SK-N-SH (cell line): Measurements from ENCODE around the gene IGF2BP2. TPM values are rescaled to one million over a fixed set of nuclear protein-coding genes. Genes with fewer than 3 reads are reported as not detected.

ENCODE experiments used
- CTCF ChIA-PET: fragments of 300-600, 350-600 bp; formaldehyde crosslinking; extraction: SDS; loops from one replicate; lab custom pipeline; 2021; lab: Yijun Ruan, JAX
- POLR2A ChIA-PET: fragments of 350-600 bp; sonication (Branson Sonifier 250); formaldehyde crosslinking; extraction: SDS; loops from one replicate; lab custom pipeline; 2020; ENCODE audit warnings: antibody characterized with exemption, inconsistent platforms; lab: Yijun Ruan, JAX
- DNase-seq: peaks from one replicate; pipeline ENCODE4 v3.0.0; 2012
- H2AFZ ChIP-seq: fragments of 200-600 bp; sonication (generic); 2 replicates; pipeline ENCODE4 v1.8.1; 2016; ENCODE audit warnings: antibody characterized with exemption, mild to moderate bottlenecking, low read depth
- H3F3A ChIP-seq: fragments of 200-600 bp; sonication (generic); replicated peaks from 2 replicates; pipeline ENCODE3; 2016; ENCODE audit warnings: antibody characterized with exemption, mild to moderate bottlenecking; ENCODE audit not compliant: insufficient read depth
- H3K27ac ChIP-seq, 2 experiments: fragments of 200-500 bp in 1 of 2; fragments of 200-600 bp in 1 of 2; sonication (Bioruptor generic) in 1 of 2; sonication (generic), shearing (Covaris generic) in 1 of 2; 2 replicates each; pipeline versions ENCODE4 v1.5.1 to v1.6.1; 2014 to 2016; ENCODE audit warnings: low read depth in 2 of 2, inconsistent platforms in 1 of 2, low read length in 1 of 2, mild to moderate bottlenecking in 1 of 2, mixed read lengths in 1 of 2
- H3K27me3 ChIP-seq: fragments of 200-600 bp; sonication (generic), shearing (Covaris generic); 2 replicates; pipeline ENCODE4 v1.6.1; 2016; ENCODE audit warnings: mixed run types; ENCODE audit not compliant: insufficient read depth
- H3K36me3 ChIP-seq, 2 experiments: fragments of 200-500 bp in 1 of 2; fragments of 200-600 bp in 1 of 2; sonication (Bioruptor generic) in 1 of 2; sonication (generic) in 1 of 2; replicated peaks in 1 of 2; 2 replicates each; pipeline versions ENCODE3 to v1.5.1; 2014 to 2016; ENCODE audit warnings: low read length in 1 of 2, mild to moderate bottlenecking in 1 of 2; ENCODE audit not compliant: insufficient read depth in 2 of 2, control insufficient read depth in 1 of 2
- H3K4me1 ChIP-seq, 2 experiments: fragments of 200-500 bp in 1 of 2; fragments of 200-600 bp in 1 of 2; sonication (Bioruptor generic) in 1 of 2; sonication (generic), shearing (Covaris generic) in 1 of 2; 2 replicates each; pipeline versions ENCODE4 v1.5.1 to v1.6.1; 2014 to 2016; ENCODE audit warnings: low read depth in 1 of 2, low read length in 1 of 2, mixed run types in 1 of 2; ENCODE audit not compliant: insufficient read depth in 2 of 2, control insufficient read depth in 1 of 2
- H3K4me2 ChIP-seq: fragments of 200-600 bp; sonication (generic), shearing (Covaris generic); 2 replicates; pipeline ENCODE4 v1.6.1; 2017; ENCODE audit warnings: mixed run types
- H3K4me3 ChIP-seq, 2 experiments: fragments of 200-500 bp in 1 of 2; fragments of 200-600 bp in 1 of 2; sonication (Bioruptor generic) in 1 of 2; sonication (generic), shearing (Covaris generic) in 1 of 2; 2 replicates each; pipeline versions ENCODE4 v1.5.1 to v1.8.1; 2014 to 2016; ENCODE audit warnings: low read depth in 2 of 2, inconsistent platforms in 1 of 2, low read length in 1 of 2, mild to moderate bottlenecking in 1 of 2, mixed read lengths in 1 of 2, moderate library complexity in 1 of 2
- H3K79me2 ChIP-seq: fragments of 200-600 bp; sonication (generic); 2 replicates; pipeline ENCODE4 v1.8.1; 2017; ENCODE audit warnings: mild to moderate bottlenecking; ENCODE audit not compliant: insufficient read depth
- H3K9ac ChIP-seq: fragments of 200-600 bp; sonication (generic); 2 replicates; pipeline ENCODE4 v1.6.1; 2017; ENCODE audit warnings: mixed run types
- H3K9me2 ChIP-seq: fragments of 200-600 bp; sonication (generic); 2 replicates; pipeline ENCODE4 v1.6.1; 2017; ENCODE audit warnings: mixed run types
- H3K9me3 ChIP-seq: fragments of 200-600 bp; sonication (generic); 2 replicates; pipeline ENCODE4 v1.6.1; 2017; ENCODE audit warnings: mixed run types, mild to moderate bottlenecking, moderate library complexity
- H4K20me1 ChIP-seq: fragments of 200-600 bp; sonication (generic); 2 replicates; pipeline ENCODE4 v1.6.1; 2017; ENCODE audit warnings: mild to moderate bottlenecking, mixed run types; ENCODE audit not compliant: insufficient read depth
- CHD2 ChIP-seq: fragments of 150-350 bp; IDR thresholded peaks from 2 replicates; pipeline ENCODE4 v1.6.1; 2018; ENCODE audit warnings: low read length; ENCODE audit not compliant: partially characterized antibody
- EP300 ChIP-seq, 2 experiments: IDR thresholded peaks; 2 replicates each; pipeline versions ENCODE4 v1.4.0 to v1.6.1; 2012; ENCODE audit warnings: borderline replicate concordance in 1 of 2, low read depth in 1 of 2, low read length in 1 of 2
- EZH2phosphoT487 ChIP-seq: fragments of 200-600 bp; sonication (generic); IDR thresholded peaks from 2 replicates; pipeline ENCODE4 v1.6.1; 2017; ENCODE audit warnings: low read depth, mixed run types, mild to moderate bottlenecking, antibody characterized with exemption, moderate library complexity, borderline replicate concordance
- FOSL2 ChIP-seq: IDR thresholded peaks from 2 replicates; pipeline ENCODE4 v1.4.0; 2012; ENCODE audit warnings: low read depth, mild to moderate bottlenecking, moderate library complexity, borderline replicate concordance
- FOXM1 ChIP-seq: IDR thresholded peaks from 2 replicates; pipeline ENCODE4 v1.4.0; 2012; ENCODE audit warnings: low read depth, mild to moderate bottlenecking
- GABPA ChIP-seq: IDR thresholded peaks from 2 replicates; pipeline ENCODE4 v1.4.0; 2012; ENCODE audit warnings: low read depth, mild to moderate bottlenecking
- JUND ChIP-seq: IDR thresholded peaks from 2 replicates; pipeline ENCODE4 v1.4.0; 2012
- MXI1 ChIP-seq: IDR thresholded peaks from 2 replicates; pipeline ENCODE4 v1.6.1; 2012; ENCODE audit warnings: mild to moderate bottlenecking, low read depth, low read length, improper control_type of control experiment
- NFIC ChIP-seq: IDR thresholded peaks from 2 replicates; pipeline ENCODE4 v1.4.0; 2012; ENCODE audit warnings: borderline replicate concordance
- NRF1 ChIP-seq: IDR thresholded peaks from 2 replicates; pipeline ENCODE4 v1.6.1; 2012; ENCODE audit warnings: low read depth, mild to moderate bottlenecking, low read length
- POLR2AphosphoS5 ChIP-seq: IDR thresholded peaks from 2 replicates; pipeline ENCODE4 v1.6.1; 2012; ENCODE audit warnings: low read depth, low read length
- RAD21 ChIP-seq: IDR thresholded peaks from 2 replicates; pipeline ENCODE4 v1.6.1; 2012; ENCODE audit warnings: mild to moderate bottlenecking, low read length
- RCOR1 ChIP-seq: fragments of 150-350 bp; IDR thresholded peaks from 2 replicates; pipeline ENCODE4 v1.6.1; 2017; ENCODE audit warnings: antibody characterized with exemption, low read length
- RXRA ChIP-seq: IDR thresholded peaks from 2 replicates; pipeline ENCODE4 v1.4.0; 2012; ENCODE audit warnings: low read depth, mild to moderate bottlenecking, borderline replicate concordance
- TCF12 ChIP-seq: IDR thresholded peaks from 2 replicates; pipeline ENCODE4 v1.4.0; 2012
- YY1 ChIP-seq: IDR thresholded peaks from 2 replicates; pipeline ENCODE4 v1.4.0; 2012; ENCODE audit warnings: low read depth, mild to moderate bottlenecking
- WGBS: methylation state at CpG from one replicate; pipeline ENCODE4 v1.1.6; 2017; ENCODE audit warnings: low lambda C conversion rate; 5-methylcytosine and 5-hydroxymethylcytosine counted together
- polyA plus RNA-seq, 3 experiments: library from polyadenylated mRNA; depleted of rRNA; stranded (reverse); fragments of >200 nt; gene quantifications; 2 replicates each; pipeline ENCODE4 v1.2.3, GENCODE V29; 2012
- TF ChIP-seq, protein P1 (sequence below): IDR thresholded peaks from 2 replicates; pipeline ENCODE4; 2012
- TF ChIP-seq, protein P2 (sequence below): fragments of 150-350 bp; IDR thresholded peaks from 2 replicates; pipeline ENCODE4 v1.6.1; 2017; ENCODE audit warnings: antibody characterized with exemption, low read length, low read depth, borderline replicate concordance
- TF ChIP-seq, protein P3 (sequence below): IDR thresholded peaks from 2 replicates; pipeline ENCODE4 v1.4.0; 2012; ENCODE audit warnings: low read depth, borderline replicate concordance
- TF ChIP-seq, protein P4 (sequence below): fragments of 200-600 bp; sonication (generic); IDR thresholded peaks from 2 replicates; pipeline ENCODE4 v1.6.1; 2017; ENCODE audit warnings: antibody characterized with exemption, mild to moderate bottlenecking, moderate library complexity

IGF2BP2 gene
- polyA plus RNA-seq, 1 of the 3 experiments (the other 2 are of a cell fraction) = 5.4 TPM

DNA sequence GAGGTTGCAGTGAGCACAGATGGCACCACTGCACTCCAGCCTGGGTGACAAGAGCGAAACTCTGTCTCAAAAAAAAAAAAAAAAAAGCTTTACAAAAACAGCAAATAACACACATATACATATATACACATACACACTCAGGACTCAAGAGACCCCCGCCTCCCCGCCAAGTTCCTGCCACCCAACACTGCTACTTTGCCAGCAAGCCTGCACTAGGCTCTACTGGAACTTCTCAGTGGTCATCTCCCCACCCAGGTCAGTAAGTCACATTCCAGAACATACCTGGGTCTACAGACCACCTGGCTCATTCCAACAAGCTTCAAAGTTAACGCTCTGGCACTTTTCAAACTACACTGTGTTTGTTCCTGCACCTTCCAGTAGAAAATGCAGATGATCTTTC, 176.4 kb downstream of the IGF2BP2 start:
- H2AFZ ChIP-seq = no peak overlapping the region
- DNase-seq = no peak
- H3F3A ChIP-seq = peaks cover 8% of the 10 kb centered on the region
- no peak overlapping the region for H3K27ac ChIP-seq
- no peaks in the 10 kb centered on the region for H3K79me2 ChIP-seq
- no peak overlapping the region for H3K4me3 ChIP-seq
- H3K36me3 ChIP-seq = peaks cover 45 to 68% of the 10 kb centered on the region in 2 experiments
- peaks cover 0 to 4% of the 10 kb centered on the region in 2 experiments; a peak in 1 of 4 replicates for H3K4me1 ChIP-seq
- POLR2A ChIA-PET = no interaction called here
- H3K9me2 ChIP-seq = no peaks in the 10 kb centered on the region
- H3K4me2 ChIP-seq = no peak overlapping the region
- no peak for TF ChIP-seq GABPA
- TF ChIP-seq, protein P1, sequence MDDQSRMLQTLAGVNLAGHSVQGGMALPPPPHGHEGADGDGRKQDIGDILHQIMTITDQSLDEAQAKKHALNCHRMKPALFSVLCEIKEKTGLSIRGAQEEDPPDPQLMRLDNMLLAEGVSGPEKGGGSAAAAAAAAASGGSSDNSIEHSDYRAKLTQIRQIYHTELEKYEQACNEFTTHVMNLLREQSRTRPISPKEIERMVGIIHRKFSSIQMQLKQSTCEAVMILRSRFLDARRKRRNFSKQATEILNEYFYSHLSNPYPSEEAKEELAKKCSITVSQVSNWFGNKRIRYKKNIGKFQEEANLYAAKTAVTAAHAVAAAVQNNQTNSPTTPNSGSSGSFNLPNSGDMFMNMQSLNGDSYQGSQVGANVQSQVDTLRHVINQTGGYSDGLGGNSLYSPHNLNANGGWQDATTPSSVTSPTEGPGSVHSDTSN = no peak
- no peak for TF ChIP-seq EP300 (IDR thresholded peaks at IDR 0.05; ENCODE audit: borderline replicate concordance in 1 of 2, low read depth in 1 of 2, low read length in 1 of 2)
- TF ChIP-seq POLR2AphosphoS5 = no peak
- TF ChIP-seq YY1 = no peak
- TF ChIP-seq MXI1 = no peak
- TF ChIP-seq RAD21 = no peak
- TF ChIP-seq RXRA = no peak
- TF ChIP-seq RCOR1 = no peak
- TF ChIP-seq JUND = no peak
- no peak for TF ChIP-seq CHD2
- TF ChIP-seq, protein P2, sequence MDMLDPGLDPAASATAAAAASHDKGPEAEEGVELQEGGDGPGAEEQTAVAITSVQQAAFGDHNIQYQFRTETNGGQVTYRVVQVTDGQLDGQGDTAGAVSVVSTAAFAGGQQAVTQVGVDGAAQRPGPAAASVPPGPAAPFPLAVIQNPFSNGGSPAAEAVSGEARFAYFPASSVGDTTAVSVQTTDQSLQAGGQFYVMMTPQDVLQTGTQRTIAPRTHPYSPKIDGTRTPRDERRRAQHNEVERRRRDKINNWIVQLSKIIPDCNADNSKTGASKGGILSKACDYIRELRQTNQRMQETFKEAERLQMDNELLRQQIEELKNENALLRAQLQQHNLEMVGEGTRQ = no peak
- TF ChIP-seq FOSL2 = no peak
- TF ChIP-seq EZH2phosphoT487 = no peak
- TF ChIP-seq, protein P3, sequence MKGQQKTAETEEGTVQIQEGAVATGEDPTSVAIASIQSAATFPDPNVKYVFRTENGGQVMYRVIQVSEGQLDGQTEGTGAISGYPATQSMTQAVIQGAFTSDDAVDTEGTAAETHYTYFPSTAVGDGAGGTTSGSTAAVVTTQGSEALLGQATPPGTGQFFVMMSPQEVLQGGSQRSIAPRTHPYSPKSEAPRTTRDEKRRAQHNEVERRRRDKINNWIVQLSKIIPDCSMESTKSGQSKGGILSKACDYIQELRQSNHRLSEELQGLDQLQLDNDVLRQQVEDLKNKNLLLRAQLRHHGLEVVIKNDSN = no peak
- TF ChIP-seq, all 33 proteins: peak for 0
- WGBS = 97% methylated on average over 4 of the region's 4 CpGs
- Histone ChIP-seq H4K20me1 (no peaks in the 10 kb centered on the region), H3K9ac (no peak overlapping the region), H3K27me3 (no peaks in the 10 kb centered on the region), H3K9me3 (no peaks in the 10 kb centered on the region)
- CTCF ChIA-PET = interaction anchor here (1.6 to 4.9 kb wide), 2 partner anchors 12 to 120 kb away, joined by 10 to 36 read pairs; no protein-coding TSS in a partner anchor

DNA sequence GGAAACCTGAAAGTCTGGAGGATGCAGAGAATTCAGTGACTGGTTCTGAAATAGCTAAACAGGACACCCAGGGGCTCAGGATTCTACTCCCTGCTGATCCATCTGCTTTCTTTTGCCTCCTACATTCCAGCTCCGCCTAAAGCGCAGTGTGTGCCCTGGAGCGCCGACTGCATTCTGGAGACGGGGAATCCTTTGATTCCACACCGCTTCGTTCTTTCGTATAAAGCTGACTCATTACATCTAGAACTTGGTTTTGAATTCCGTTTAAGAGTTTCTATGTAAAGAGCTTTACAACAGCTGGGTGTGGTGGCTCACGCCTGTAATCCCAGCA, 177.0 kb downstream of the IGF2BP2 start:
- Histone ChIP-seq H2AFZ (no peak overlapping the region), H4K20me1 (no peaks in the 10 kb centered on the region), H3F3A (peaks cover 8% of the 10 kb centered on the region), H3K9me2 (no peaks in the 10 kb centered on the region), H3K4me1 (peaks cover 0 to 4% of the 10 kb centered on the region in 2 experiments; a peak in 1 of 4 replicates), H3K4me2 (no peak overlapping the region), H3K36me3 (peaks cover 48 to 68% of the 10 kb centered on the region in 2 experiments), H3K27ac (no peak overlapping the region), H3K4me3 (no peak overlapping the region), H3K9me3 (no peaks in the 10 kb centered on the region)
- 97% methylated on average over 10 of the region's 10 CpGs for WGBS
- DNase-seq = no peak
- POLR2A ChIA-PET = no interaction called here
- TF ChIP-seq, protein P4, sequence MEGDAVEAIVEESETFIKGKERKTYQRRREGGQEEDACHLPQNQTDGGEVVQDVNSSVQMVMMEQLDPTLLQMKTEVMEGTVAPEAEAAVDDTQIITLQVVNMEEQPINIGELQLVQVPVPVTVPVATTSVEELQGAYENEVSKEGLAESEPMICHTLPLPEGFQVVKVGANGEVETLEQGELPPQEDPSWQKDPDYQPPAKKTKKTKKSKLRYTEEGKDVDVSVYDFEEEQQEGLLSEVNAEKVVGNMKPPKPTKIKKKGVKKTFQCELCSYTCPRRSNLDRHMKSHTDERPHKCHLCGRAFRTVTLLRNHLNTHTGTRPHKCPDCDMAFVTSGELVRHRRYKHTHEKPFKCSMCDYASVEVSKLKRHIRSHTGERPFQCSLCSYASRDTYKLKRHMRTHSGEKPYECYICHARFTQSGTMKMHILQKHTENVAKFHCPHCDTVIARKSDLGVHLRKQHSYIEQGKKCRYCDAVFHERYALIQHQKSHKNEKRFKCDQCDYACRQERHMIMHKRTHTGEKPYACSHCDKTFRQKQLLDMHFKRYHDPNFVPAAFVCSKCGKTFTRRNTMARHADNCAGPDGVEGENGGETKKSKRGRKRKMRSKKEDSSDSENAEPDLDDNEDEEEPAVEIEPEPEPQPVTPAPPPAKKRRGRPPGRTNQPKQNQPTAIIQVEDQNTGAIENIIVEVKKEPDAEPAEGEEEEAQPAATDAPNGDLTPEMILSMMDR = no peak
- no peak for TF ChIP-seq NRF1
- no peak for TF ChIP-seq FOXM1
- no peak for TF ChIP-seq GABPA
- no peak for TF ChIP-seq NFIC
- no peak for TF ChIP-seq CHD2
- no peak for TF ChIP-seq TCF12
- TF ChIP-seq, all 33 proteins: peak for 0
- no peak overlapping the region for H3K9ac ChIP-seq
- no peaks in the 10 kb centered on the region for H3K79me2 ChIP-seq
- CTCF ChIA-PET = interaction anchor here (1.6 to 4.9 kb wide), 2 partner anchors 13 to 121 kb away, joined by 10 to 36 read pairs; no protein-coding TSS in a partner anchor
- no peaks in the 10 kb centered on the region for H3K27me3 ChIP-seq
